Endothelial cell of umbilical vein (primary cell): ENCODE results near the gene AQP12A. TPM values are rescaled to one million over a fixed set of nuclear protein-coding genes. Genes with fewer than 3 reads are reported as not detected.

ENCODE experiments used
- BruUV-seq: library from RNA; stranded (reverse); fragments of 400-500 nt; replicated peaks from 2 replicates; lab custom pipeline; 2021; lab: Mats Ljungman, UMichigan
- CTCF ChIA-PET: fragments of 300-600, 350-600 bp; sonication (Branson Sonifier 250); formaldehyde crosslinking; loops from one replicate; lab custom pipeline; 2021; ENCODE audit warnings: antibody characterized with exemption, inconsistent platforms; lab: Charles Lee
- POLR2A ChIA-PET: fragments of 300-600, 350-600 bp; sonication (Branson Sonifier 250); formaldehyde crosslinking; loops from one replicate; lab custom pipeline; 2021; ENCODE audit warnings: antibody characterized with exemption, inconsistent platforms; lab: Charles Lee
- DNase-seq: peaks from one replicate; pipeline ENCODE4 v3.0.0-alpha.2; 2011; ENCODE audit warnings: low read depth, low spot score
- FAIRE-seq: peaks from 2 replicates; lab custom pipeline; 2011; peaks lifted over from hg19 to GRCh38; lab: Jason Lieb, UNC
- H2AFZ ChIP-seq: 2 replicates; pipeline ENCODE4 v1.6.0; 2012; ENCODE audit warnings: low read depth, low read length, control low read depth, inconsistent platforms
- H3K27ac ChIP-seq: 2 replicates; pipeline ENCODE4 v1.5.1; 2011; ENCODE audit warnings: low read depth, mild to moderate bottlenecking, control low read depth, low read length, moderate library complexity; ENCODE audit not compliant: insufficient read depth
- H3K27me3 ChIP-seq, 2 experiments: 2 replicates each; pipeline versions ENCODE4 v1.6.0 to v1.6.1; 2011; ENCODE audit warnings: low read length in 2 of 2, mixed read lengths in 1 of 2; ENCODE audit not compliant: control insufficient read depth in 2 of 2, insufficient read depth in 2 of 2
- H3K36me3 ChIP-seq, 2 experiments: 2 replicates in 1 of 2; 3 replicates in 1 of 2; pipeline ENCODE4 v1.5.1; 2011; ENCODE audit warnings: low read length in 2 of 2, mild to moderate bottlenecking in 1 of 2, moderate library complexity in 1 of 2; ENCODE audit not compliant: control insufficient read depth in 2 of 2, insufficient read depth in 2 of 2; ENCODE audit errors: extremely low read depth in 1 of 2
- H3K4me1 ChIP-seq: 3 replicates; pipeline ENCODE4 v1.5.1; 2011; ENCODE audit warnings: mild to moderate bottlenecking, low read length; ENCODE audit not compliant: control insufficient read depth, insufficient read depth; ENCODE audit errors: extremely low read depth
- H3K4me2 ChIP-seq: 2 replicates; pipeline ENCODE4 v1.6.1; 2011; ENCODE audit warnings: low read length, control low read depth, mixed read lengths; ENCODE audit not compliant: insufficient read depth
- H3K4me3 ChIP-seq, 3 experiments: fragments of 200-600 bp in 1 of 3; sonication (generic), shearing (Covaris generic) in 1 of 3; replicated peaks in 1 of 3; 2 replicates each; pipeline ENCODE4 v1.5.1; 2011 to 2016; ENCODE audit warnings: control low read depth in 3 of 3, low read length in 3 of 3, mild to moderate bottlenecking in 2 of 3, inconsistent platforms in 1 of 3, low read depth in 1 of 3, moderate library complexity in 1 of 3; ENCODE audit not compliant: insufficient read depth in 1 of 3
- H3K79me2 ChIP-seq: 2 replicates; pipeline ENCODE4 v1.6.0; 2012; ENCODE audit warnings: low read length, inconsistent platforms; ENCODE audit not compliant: control insufficient read depth, insufficient read depth
- H3K9ac ChIP-seq: replicated peaks from 2 replicates; pipeline ENCODE3; 2011; ENCODE audit warnings: low read length, control low read depth; ENCODE audit not compliant: insufficient read depth; ENCODE audit errors: extremely low read depth
- H3K9me1 ChIP-seq: replicated peaks from 3 replicates; pipeline ENCODE4 v1.6.0; 2011; ENCODE audit warnings: mild to moderate bottlenecking, low read length; ENCODE audit not compliant: control insufficient read depth, insufficient read depth; ENCODE audit errors: extremely low read depth
- H3K9me3 ChIP-seq: replicated peaks from 2 replicates; pipeline ENCODE4 v1.5.1; 2012; ENCODE audit warnings: low read length, inconsistent platforms; ENCODE audit not compliant: control insufficient read depth, insufficient read depth
- H4K20me1 ChIP-seq: replicated peaks from 2 replicates; pipeline ENCODE3; 2011; ENCODE audit warnings: mild to moderate bottlenecking, low read length; ENCODE audit not compliant: control insufficient read depth, insufficient read depth; ENCODE audit errors: extremely low read depth
- EZH2 ChIP-seq: IDR thresholded peaks from 2 replicates; pipeline ENCODE4 v1.6.1; 2012; ENCODE audit warnings: borderline replicate concordance, low read depth, mild to moderate bottlenecking, moderate library complexity, low read length, inconsistent platforms; ENCODE audit not compliant: severe bottlenecking
- FOS ChIP-seq: IDR thresholded peaks from 2 replicates; pipeline ENCODE4 v1.6.1; 2011; ENCODE audit warnings: mild to moderate bottlenecking, low read length, moderate library complexity, borderline replicate concordance; ENCODE audit not compliant: insufficient read depth
- GATA2 ChIP-seq: IDR thresholded peaks from 2 replicates; pipeline ENCODE4 v1.7.0; 2011; ENCODE audit warnings: low read depth, mild to moderate bottlenecking, moderate library complexity, mixed read lengths, low read length; ENCODE audit not compliant: insufficient read length, insufficient read depth
- JUN ChIP-seq: IDR thresholded peaks from 2 replicates; pipeline ENCODE4 v1.6.1; 2011; ENCODE audit warnings: borderline replicate concordance, low read depth; ENCODE audit not compliant: insufficient read length, insufficient read depth
- MYC ChIP-seq: IDR thresholded peaks from one replicate; pipeline ENCODE4 v1.6.1; 2011; ENCODE audit warnings: mild to moderate bottlenecking, low read depth, low read length
- POLR2A ChIP-seq: IDR thresholded peaks from 2 replicates; pipeline ENCODE4 v1.6.1; 2012; ENCODE audit warnings: low read depth, mild to moderate bottlenecking, control low read depth, low read length
- POLR2AphosphoS5 ChIP-seq: IDR thresholded peaks from 2 replicates; pipeline ENCODE4 v1.6.1; 2012; ENCODE audit warnings: low read depth, mild to moderate bottlenecking, control low read depth, low read length, moderate library complexity; ENCODE audit not compliant: insufficient read depth
- dilution Hi-C: fragments of 300-500 bp; cut with MboI; formaldehyde crosslinking; loops from one replicate; pipeline ENCODE4 v1.15.0; 2019; ENCODE audit warnings: low sequenced_read_pairs; ENCODE audit not compliant: extremely low pct_ligation_motif_present
- intact Hi-C: fragments of 100-400 bp; cut with micrococcal nuclease; formaldehyde crosslinking; loops from one replicate; pipeline ENCODE4 v1.10.0; 2022
- polyA plus RNA-seq, 4 experiments: library from polyadenylated mRNA; depleted of rRNA in 3 of 4; stranded (reverse) in 3 of 4; unstranded in 1 of 4; fragments of >200 nt; gene quantifications; 2 replicates each; pipeline versions ENCODE4 v1.2.1 to v1.2.3, GENCODE V29; 2011 to 2012; ENCODE audit warnings: missing spikeins in 1 of 4
- total RNA-seq: library from RNA; stranded (reverse); gene quantifications from 2 replicates; pipeline ENCODE4 v1.2.3, GENCODE V29; 2021
- TF ChIP-seq, protein P1 (sequence below): IDR thresholded peaks from 2 replicates; pipeline ENCODE4 v1.6.1; 2011; ENCODE audit not compliant: insufficient read depth, insufficient read length
- TF ChIP-seq, protein P2 (sequence below), 2 donors: IDR thresholded peaks; 1 replicate in 1 of 2; 2 replicates in 1 of 2; pipeline ENCODE4 v1.5.1; 2011; ENCODE audit warnings: low read length in 2 of 2, mild to moderate bottlenecking in 2 of 2, moderate library complexity in 2 of 2, control low read depth in 1 of 2, inconsistent platforms in 1 of 2, low read depth in 1 of 2; ENCODE audit not compliant: insufficient read depth in 1 of 2; ENCODE audit errors: extremely low read depth in 1 of 2

The AQP12A gene
- total and polyA plus RNA-seq, 2 donors (not counting 3 experiments of a cell fraction or from before 2014, with no cell fraction given), result not detected

GRCh38 chr2:240735476-240735875 lies 43.8 kb downstream of the AQP12A start:
- FAIRE-seq (no peak), DNase-seq (no peak)
- no peak overlapping the region for H2AFZ ChIP-seq
- H3K9me1 ChIP-seq, result no peaks in the 10 kb centered on the region
- dilution Hi-C loops, result no loop called here
- H3K27me3 ChIP-seq, result no peaks in the 10 kb centered on the region
- intact Hi-C loops, result no loop called here
- TF ChIP-seq, protein P1, sequence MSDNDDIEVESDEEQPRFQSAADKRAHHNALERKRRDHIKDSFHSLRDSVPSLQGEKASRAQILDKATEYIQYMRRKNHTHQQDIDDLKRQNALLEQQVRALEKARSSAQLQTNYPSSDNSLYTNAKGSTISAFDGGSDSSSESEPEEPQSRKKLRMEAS, result no peak
- TF ChIP-seq MYC (no peak), POLR2AphosphoS5 (no peak), EZH2 (no peak), POLR2A (no peak), JUN (no peak), GATA2 (no peak), FOS (no peak)
- TF ChIP-seq, protein P2, sequence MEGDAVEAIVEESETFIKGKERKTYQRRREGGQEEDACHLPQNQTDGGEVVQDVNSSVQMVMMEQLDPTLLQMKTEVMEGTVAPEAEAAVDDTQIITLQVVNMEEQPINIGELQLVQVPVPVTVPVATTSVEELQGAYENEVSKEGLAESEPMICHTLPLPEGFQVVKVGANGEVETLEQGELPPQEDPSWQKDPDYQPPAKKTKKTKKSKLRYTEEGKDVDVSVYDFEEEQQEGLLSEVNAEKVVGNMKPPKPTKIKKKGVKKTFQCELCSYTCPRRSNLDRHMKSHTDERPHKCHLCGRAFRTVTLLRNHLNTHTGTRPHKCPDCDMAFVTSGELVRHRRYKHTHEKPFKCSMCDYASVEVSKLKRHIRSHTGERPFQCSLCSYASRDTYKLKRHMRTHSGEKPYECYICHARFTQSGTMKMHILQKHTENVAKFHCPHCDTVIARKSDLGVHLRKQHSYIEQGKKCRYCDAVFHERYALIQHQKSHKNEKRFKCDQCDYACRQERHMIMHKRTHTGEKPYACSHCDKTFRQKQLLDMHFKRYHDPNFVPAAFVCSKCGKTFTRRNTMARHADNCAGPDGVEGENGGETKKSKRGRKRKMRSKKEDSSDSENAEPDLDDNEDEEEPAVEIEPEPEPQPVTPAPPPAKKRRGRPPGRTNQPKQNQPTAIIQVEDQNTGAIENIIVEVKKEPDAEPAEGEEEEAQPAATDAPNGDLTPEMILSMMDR (IDR thresholded peaks at IDR 0.05; ENCODE audit: extremely low read depth in 1 of 2, insufficient read depth in 1 of 2, low read depth in 1 of 2, low read length in 2 of 2), result no peak
- no peak overlapping the region for H3K4me2 ChIP-seq
- H4K20me1 ChIP-seq, result no peaks in the 10 kb centered on the region
- no peaks in the 10 kb centered on the region for H3K4me1 ChIP-seq
- no peaks in the 10 kb centered on the region for H3K36me3 ChIP-seq
- H3K4me3 ChIP-seq, result no peak overlapping the region
- H3K9ac ChIP-seq, result no peak overlapping the region
- no TSS peak for BruUV-seq
- no peak overlapping the region for H3K27ac ChIP-seq
- H3K9me3 ChIP-seq, result no peaks in the 10 kb centered on the region
- no peaks in the 10 kb centered on the region for H3K79me2 ChIP-seq
- CTCF ChIA-PET, result no interaction called here
- POLR2A ChIA-PET, result no interaction called here
